GM18499 (cell line): ENCODE measurements around the gene MRPL14.
"Not testable (repeated sequence)": the region's sequence is repeated elsewhere in the genome, so short reads cannot be mapped to it uniquely, and the experiment has no call there.

Experiments used
- ATAC-seq: cut with Tn5 transposase; IDR thresholded peaks from one replicate; pipeline ENCODE4 v1.9.1; 2021; ENCODE audit warnings: moderate number of reproducible peaks; ENCODE audit not compliant: insufficient read depth, unreplicated experiment

MRPL14 gene

GRCh38 chr6:44150317-44150917 is 23.2 kb upstream of the MRPL14 start:
- ATAC-seq: no peak

GRCh38 chr6:44149369-44150012 is 22.2 kb upstream of the MRPL14 start:
- no peak for ATAC-seq

- ATAC-seq: no peak
These were observed 21.1 kb upstream of the MRPL14 start for GRCh38 chr6:44148306-44148705.

- ATAC-seq: no peak
These were observed 20.0 kb upstream of the MRPL14 start for GRCh38 chr6:44147256-44147655.

GRCh38 chr6:44146685-44147084 is 19.4 kb upstream of the MRPL14 start:
- ATAC-seq: no peak

GRCh38 chr6:44145839-44146238 is 18.6 kb upstream of the MRPL14 start:
- no peak for ATAC-seq

GRCh38 chr6:44144536-44144935 is 17.3 kb upstream of the MRPL14 start:
- not testable (repeated sequence) for ATAC-seq

GRCh38 chr6:44143731-44144130 is 16.5 kb upstream of the MRPL14 start:
- ATAC-seq: no peak

GRCh38 chr6:44142835-44143234 is 15.6 kb upstream of the MRPL14 start:
- no peak for ATAC-seq

- no peak for ATAC-seq
These were observed 12.1 kb upstream of the MRPL14 start for GRCh38 chr6:44139351-44139743.

GRCh38 chr6:44138717-44139350 is 11.6 kb upstream of the MRPL14 start:
- ATAC-seq: no peak

GRCh38 chr6:44135875-44136274 is 8.6 kb upstream of the MRPL14 start:
- no peak for ATAC-seq

- no peak for ATAC-seq
These were observed 8.0 kb upstream of the MRPL14 start for GRCh38 chr6:44135173-44135758.

GRCh38 chr6:44133981-44134711 is 6.9 kb upstream of the MRPL14 start:
- ATAC-seq: no peak

- ATAC-seq: no peak
These were observed 6.0 kb upstream of the MRPL14 start for GRCh38 chr6:44133003-44133931.

GRCh38 chr6:44132476-44132875 is 5.2 kb upstream of the MRPL14 start:
- no peak for ATAC-seq

GRCh38 chr6:44131892-44132291 is 4.6 kb upstream of the MRPL14 start:
- ATAC-seq: no peak

GRCh38 chr6:44129841-44130322 is 2.6 kb upstream of the MRPL14 start:
- no peak for ATAC-seq

GRCh38 chr6:44128020-44128917 is 1.0 kb upstream of the MRPL14 start:
- ATAC-seq: no peak
